ENCODE results near the gene SMURF2. TPM values are rescaled to one million over a fixed set of nuclear protein-coding genes. Genes with fewer than 3 reads are reported as not detected.

Gene SMURF2
- total RNA-seq, 1 donor from 2014 or later = 39.6 TPM

- H3K4me3 ChIP-seq = no peak overlapping the region
- no peak for DNase-seq
Observed at GRCh38 chr17:64687376-64687775, 25.3 kb upstream of the SMURF2 start.

GRCh38 chr17:64686705-64687104, 24.6 kb upstream of the SMURF2 start:
- no peaks in the 10 kb centered on the region for H3K4me1 ChIP-seq
- DNase-seq (no peak), ATAC-seq (no peak)
- intact Hi-C loops (cut with DNase I) = no loop called here
- no peaks in the 10 kb centered on the region for H3K9me3 ChIP-seq
- no peaks in the 10 kb centered on the region for H3K36me3 ChIP-seq
- H3K4me3 ChIP-seq = no peak overlapping the region
- TF ChIP-seq CTCF (IDR thresholded peaks at IDR 0.05) = no peak
- H3K27me3 ChIP-seq (ENCODE audit: low read depth) = no peaks in the 10 kb centered on the region
- no peak overlapping the region for H3K27ac ChIP-seq

More at GRCh38 chr17:64687376-64687775, 25.3 kb upstream of the SMURF2 start:
- Histone ChIP-seq H3K9me3 (no peaks in the 10 kb centered on the region), H3K4me1 (no peaks in the 10 kb centered on the region), H3K36me3 (no peaks in the 10 kb centered on the region), H3K27me3 (ENCODE audit: low read depth) (no peaks in the 10 kb centered on the region), H3K27ac (no peak overlapping the region)
- intact Hi-C loops (cut with DNase I) = no loop called here
- no peak for TF ChIP-seq CTCF (IDR thresholded peaks at IDR 0.05)
- ATAC-seq = no peak

- H3K4me1 ChIP-seq = no peaks in the 10 kb centered on the region
- H3K27ac ChIP-seq = no peak overlapping the region
- ATAC-seq = no peak
- DNase-seq = no peak
- no peaks in the 10 kb centered on the region for H3K36me3 ChIP-seq
- intact Hi-C loops (cut with DNase I) = no loop called here
- no peaks in the 10 kb centered on the region for H3K27me3 ChIP-seq (ENCODE audit: low read depth)
- H3K4me3 ChIP-seq = no peak overlapping the region
- no peaks in the 10 kb centered on the region for H3K9me3 ChIP-seq
- TF ChIP-seq CTCF (IDR thresholded peaks at IDR 0.05) = no peak
Observed at GRCh38 chr17:64685705-64686104, 23.6 kb upstream of the SMURF2 start.

GRCh38 chr17:64683796-64684195, 21.7 kb upstream of the SMURF2 start:
- DNase-seq (no peak), ATAC-seq (no peak)
- no peak for TF ChIP-seq CTCF (IDR thresholded peaks at IDR 0.05)
- H3K36me3 ChIP-seq = no peaks in the 10 kb centered on the region
- H3K27ac ChIP-seq = no peak overlapping the region
- H3K4me1 ChIP-seq = no peaks in the 10 kb centered on the region
- H3K4me3 ChIP-seq = no peak overlapping the region
- intact Hi-C loops (cut with DNase I) = no loop called here
- no peaks in the 10 kb centered on the region for H3K9me3 ChIP-seq
- no peaks in the 10 kb centered on the region for H3K27me3 ChIP-seq (ENCODE audit: low read depth)

GRCh38 chr17:64682261-64683181, 20.4 kb upstream of the SMURF2 start:
- no peak for TF ChIP-seq CTCF (IDR thresholded peaks at IDR 0.05)
- Histone ChIP-seq H3K9me3 (no peaks in the 10 kb centered on the region), H3K4me3 (no peak overlapping the region), H3K27me3 (ENCODE audit: low read depth) (no peaks in the 10 kb centered on the region), H3K4me1 (no peaks in the 10 kb centered on the region), H3K27ac (no peak overlapping the region), H3K36me3 (no peaks in the 10 kb centered on the region)
- no peak for ATAC-seq
- no peak for DNase-seq
- intact Hi-C loops (cut with DNase I) = no loop called here
